Measurements from ENCODE around the gene WASF2.

Gene WASF2

DNA sequence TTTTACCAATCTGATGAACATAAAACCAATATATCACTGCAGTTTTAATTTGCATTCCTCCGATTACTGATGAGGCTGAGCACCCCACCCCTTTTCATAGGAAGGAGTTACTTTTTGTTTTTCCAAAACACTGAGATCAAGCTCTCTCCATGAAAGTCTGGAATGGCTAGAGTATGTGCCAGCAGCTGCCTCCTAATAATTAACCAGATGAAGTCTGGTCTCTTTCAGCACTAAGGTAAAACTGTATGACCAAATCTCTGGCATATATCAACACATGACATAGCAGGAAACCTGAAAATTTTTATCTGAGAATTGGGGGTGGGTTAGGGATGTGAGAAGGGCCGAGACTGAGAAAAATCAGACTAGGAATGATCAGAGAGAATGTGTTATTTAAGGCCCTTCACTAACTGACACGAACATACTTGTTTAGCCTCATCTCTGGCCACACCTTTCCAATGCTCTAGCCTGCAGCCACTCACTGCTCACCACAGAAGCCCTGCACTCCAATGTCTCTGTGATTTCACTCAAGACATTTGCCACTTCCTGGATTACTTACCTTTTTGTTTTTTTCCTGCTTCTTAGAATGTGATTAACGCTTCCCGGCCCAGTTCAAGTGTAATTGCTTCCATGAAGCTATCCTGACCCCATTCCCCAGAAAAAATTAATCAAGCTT is 34.7 kb downstream of the WASF2 start:
- TF ChIP-seq, protein P1, sequence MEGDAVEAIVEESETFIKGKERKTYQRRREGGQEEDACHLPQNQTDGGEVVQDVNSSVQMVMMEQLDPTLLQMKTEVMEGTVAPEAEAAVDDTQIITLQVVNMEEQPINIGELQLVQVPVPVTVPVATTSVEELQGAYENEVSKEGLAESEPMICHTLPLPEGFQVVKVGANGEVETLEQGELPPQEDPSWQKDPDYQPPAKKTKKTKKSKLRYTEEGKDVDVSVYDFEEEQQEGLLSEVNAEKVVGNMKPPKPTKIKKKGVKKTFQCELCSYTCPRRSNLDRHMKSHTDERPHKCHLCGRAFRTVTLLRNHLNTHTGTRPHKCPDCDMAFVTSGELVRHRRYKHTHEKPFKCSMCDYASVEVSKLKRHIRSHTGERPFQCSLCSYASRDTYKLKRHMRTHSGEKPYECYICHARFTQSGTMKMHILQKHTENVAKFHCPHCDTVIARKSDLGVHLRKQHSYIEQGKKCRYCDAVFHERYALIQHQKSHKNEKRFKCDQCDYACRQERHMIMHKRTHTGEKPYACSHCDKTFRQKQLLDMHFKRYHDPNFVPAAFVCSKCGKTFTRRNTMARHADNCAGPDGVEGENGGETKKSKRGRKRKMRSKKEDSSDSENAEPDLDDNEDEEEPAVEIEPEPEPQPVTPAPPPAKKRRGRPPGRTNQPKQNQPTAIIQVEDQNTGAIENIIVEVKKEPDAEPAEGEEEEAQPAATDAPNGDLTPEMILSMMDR (IDR thresholded peaks at IDR 0.05; ENCODE audit: low read depth, low read length): no peak
- no peak overlapping the region for H3K4me3 ChIP-seq (replicated peaks in 1 of 2; ENCODE audit: low read depth in 2 of 2, low read length in 2 of 2)
- no peak for DNase-seq (ENCODE audit: low read depth in 2 of 2)

GRCh38 chr1:27454610-27455009 is 35.4 kb downstream of the WASF2 start:
- DNase-seq (ENCODE audit: low read depth in 2 of 2): no peak
- TF ChIP-seq, protein P1 (IDR thresholded peaks at IDR 0.05; ENCODE audit: low read depth, low read length): no peak
- H3K4me3 ChIP-seq (replicated peaks in 1 of 2; ENCODE audit: low read depth in 2 of 2, low read length in 2 of 2): no peak overlapping the region

DNA sequence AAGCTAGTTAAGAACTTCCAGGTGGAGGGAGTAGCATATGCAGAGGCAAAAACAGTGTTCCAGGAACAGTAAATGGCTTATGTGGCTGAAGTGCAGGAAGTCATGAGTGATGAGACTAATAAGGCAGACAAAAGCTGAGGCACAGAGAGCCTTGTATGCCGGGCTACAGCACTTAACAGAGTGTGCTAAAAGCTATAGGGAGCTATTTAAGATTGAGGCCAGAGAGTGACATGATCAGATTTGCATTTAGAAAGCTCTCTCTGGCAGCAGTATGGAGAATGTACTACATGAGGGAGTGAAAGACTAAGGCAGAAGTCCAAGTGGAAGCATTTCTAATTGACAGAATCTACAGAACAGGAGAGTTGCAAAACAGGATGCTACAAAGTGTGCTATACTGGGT is 38.6 kb downstream of the WASF2 start:
- no peak for DNase-seq (ENCODE audit: low read depth in 2 of 2)
- no peak overlapping the region for H3K4me3 ChIP-seq (replicated peaks in 1 of 2; ENCODE audit: low read depth in 2 of 2, low read length in 2 of 2)

GRCh38 chr1:27448982-27449381 is 41.0 kb downstream of the WASF2 start:
- TF ChIP-seq, protein P1 (IDR thresholded peaks at IDR 0.05; ENCODE audit: low read depth, low read length): no peak

More for the DNA sequence above, 38.6 kb downstream of the WASF2 start:
- TF ChIP-seq, protein P1 (IDR thresholded peaks at IDR 0.05; ENCODE audit: low read depth, low read length): no peak

DNA sequence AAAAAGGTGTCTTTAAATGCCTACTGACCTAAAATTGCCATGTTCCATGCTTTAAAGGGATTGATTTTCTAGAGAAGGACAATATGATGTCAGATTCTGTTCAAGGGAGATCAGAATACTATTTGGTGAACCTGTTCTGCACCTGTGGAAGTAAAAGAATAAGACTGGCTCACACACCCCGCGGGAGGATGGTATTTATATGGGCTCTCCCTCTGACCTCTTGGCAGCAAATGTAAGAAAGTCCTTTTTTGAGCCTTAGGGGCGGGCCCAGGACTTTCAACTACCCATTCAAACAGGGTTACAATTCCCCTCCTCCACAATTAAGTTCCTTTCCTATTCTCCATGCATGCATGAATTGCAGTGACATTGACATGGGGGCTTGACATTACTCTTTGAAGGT is 42.1 kb downstream of the WASF2 start:
- TF ChIP-seq, protein P1 (IDR thresholded peaks at IDR 0.05; ENCODE audit: low read depth, low read length): no peak
- H3K4me3 ChIP-seq (replicated peaks in 1 of 2; ENCODE audit: low read depth in 2 of 2, low read length in 2 of 2): no peak overlapping the region
- no peak for DNase-seq (ENCODE audit: low read depth in 2 of 2)

More at GRCh38 chr1:27448982-27449381, 41.0 kb downstream of the WASF2 start:
- H3K4me3 ChIP-seq (replicated peaks in 1 of 2; ENCODE audit: low read depth in 2 of 2, low read length in 2 of 2): no peak overlapping the region
- DNase-seq (ENCODE audit: low read depth in 2 of 2): no peak

DNA sequence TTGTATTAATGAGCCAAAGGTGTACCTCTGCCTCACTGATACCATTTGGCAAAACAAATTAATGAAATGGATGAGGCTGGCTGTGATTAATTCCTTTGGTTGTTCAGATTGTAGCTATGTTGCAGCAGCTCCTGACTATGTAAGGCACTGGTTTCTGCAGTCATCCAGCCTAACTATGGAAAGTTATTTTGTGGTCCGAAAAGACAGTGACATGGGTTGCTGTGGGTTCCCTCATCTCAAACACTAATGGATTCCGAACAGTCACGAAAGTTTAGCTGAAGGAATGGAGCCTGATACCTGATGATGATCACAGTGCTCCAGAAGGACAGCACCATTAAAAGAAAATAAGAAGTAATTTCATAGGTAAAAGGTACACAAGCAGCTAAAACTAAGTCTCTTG is 42.6 kb downstream of the WASF2 start:
- H3K4me3 ChIP-seq (replicated peaks in 1 of 2; ENCODE audit: low read depth in 2 of 2, low read length in 2 of 2): no peak overlapping the region
- TF ChIP-seq, protein P1 (IDR thresholded peaks at IDR 0.05; ENCODE audit: low read depth, low read length): no peak
- DNase-seq (ENCODE audit: low read depth in 2 of 2): no peak
